Stimulated activated naive B cell treated with anti-CD40 and anti-IgM and Interleukin-4, amounts not matched to agents 10 μg/mL and 1 μg/mL and 100 μg/mL, for 72 hours (primary cell): Measurements from ENCODE around the gene ANKDD1A.

ENCODE experiments used
- ATAC-seq, 2 donors: fragments of 150-1000 bp; cut with Tn5 transposase; replicated peaks; 2 replicates each; pipeline ENCODE4 v1.10.0; 2021; ENCODE audit warnings: moderate library complexity in 1 of 2
- DNase-seq: peaks from one replicate; pipeline ENCODE4 v3.0.0; 2021
- H3K27ac Mint-ChIP-seq: one replicate; pipeline ENCODE4 v1.8.0; 2022; ENCODE audit warnings: mild to moderate bottlenecking, mixed read lengths
- H3K27me3 Mint-ChIP-seq, 2 donors: one replicate each; pipeline ENCODE4 v1.8.0; 2022; ENCODE audit warnings: mixed read lengths in 2 of 2
- H3K36me3 Mint-ChIP-seq, 2 donors: one replicate each; pipeline ENCODE4 v1.8.0; 2022; ENCODE audit warnings: mixed read lengths in 2 of 2, mild to moderate bottlenecking in 1 of 2
- H3K4me1 Mint-ChIP-seq, 2 donors: one replicate each; pipeline ENCODE4 v1.8.0; 2022; ENCODE audit warnings: mixed read lengths in 2 of 2, mild to moderate bottlenecking in 1 of 2
- H3K4me3 Mint-ChIP-seq, 2 donors: one replicate each; pipeline ENCODE4 v1.8.0; 2022; ENCODE audit warnings: mild to moderate bottlenecking in 2 of 2, mixed read lengths in 2 of 2, moderate library complexity in 1 of 2
- H3K9me3 Mint-ChIP-seq, 2 donors: one replicate each; pipeline ENCODE4 v1.8.0; 2022; ENCODE audit warnings: mixed read lengths in 2 of 2, mild to moderate bottlenecking in 1 of 2

Gene ANKDD1A

GRCh38 chr15:64903326-64903950 is 8.3 kb upstream of the ANKDD1A start:
- peaks cover 10 to 11% of the 10 kb centered on the region in 2 donors for H3K36me3 Mint-ChIP-seq
- H3K4me3 Mint-ChIP-seq: no peak overlapping the region
- no peak for ATAC-seq
- no peak for DNase-seq
- H3K4me1 Mint-ChIP-seq: peaks cover 27 to 32% of the 10 kb centered on the region in 2 donors
- H3K9me3 Mint-ChIP-seq: peaks cover 0 to 4% of the 10 kb centered on the region in 2 donors
- peak overlapping the region; percentile 39 for H3K27ac Mint-ChIP-seq
- H3K27me3 Mint-ChIP-seq: no peaks in the 10 kb centered on the region

DNA sequence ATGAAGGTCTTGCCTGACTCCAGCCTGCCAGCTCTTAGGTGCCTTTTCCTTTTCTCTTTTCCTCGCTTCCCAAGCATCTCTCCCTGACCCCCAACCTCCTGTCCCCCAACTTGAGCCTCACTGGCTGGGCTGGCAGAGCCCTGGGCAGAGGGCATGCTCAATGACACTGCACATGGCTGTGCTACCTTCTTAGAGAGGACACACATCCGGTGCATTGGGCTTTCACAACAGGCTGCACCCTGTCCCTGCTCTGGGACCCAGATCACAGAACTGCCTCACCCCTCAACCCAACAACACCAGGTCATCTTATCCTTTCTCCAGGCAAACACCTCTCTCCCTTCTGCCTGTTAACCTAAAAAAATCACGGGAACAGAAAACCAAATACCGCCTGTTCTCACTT is 7.5 kb upstream of the ANKDD1A start:
- DNase-seq (no peak), ATAC-seq (no peak)
- H3K27ac Mint-ChIP-seq: no peak overlapping the region
- no peak overlapping the region for H3K4me3 Mint-ChIP-seq
- H3K9me3 Mint-ChIP-seq: peaks cover 0 to 4% of the 10 kb centered on the region in 2 donors
- H3K4me1 Mint-ChIP-seq: peaks cover 27 to 31% of the 10 kb centered on the region in 2 donors
- H3K36me3 Mint-ChIP-seq: peaks cover 10 to 11% of the 10 kb centered on the region in 2 donors
- H3K27me3 Mint-ChIP-seq: peaks cover 0 to 6% of the 10 kb centered on the region in 2 donors

DNA sequence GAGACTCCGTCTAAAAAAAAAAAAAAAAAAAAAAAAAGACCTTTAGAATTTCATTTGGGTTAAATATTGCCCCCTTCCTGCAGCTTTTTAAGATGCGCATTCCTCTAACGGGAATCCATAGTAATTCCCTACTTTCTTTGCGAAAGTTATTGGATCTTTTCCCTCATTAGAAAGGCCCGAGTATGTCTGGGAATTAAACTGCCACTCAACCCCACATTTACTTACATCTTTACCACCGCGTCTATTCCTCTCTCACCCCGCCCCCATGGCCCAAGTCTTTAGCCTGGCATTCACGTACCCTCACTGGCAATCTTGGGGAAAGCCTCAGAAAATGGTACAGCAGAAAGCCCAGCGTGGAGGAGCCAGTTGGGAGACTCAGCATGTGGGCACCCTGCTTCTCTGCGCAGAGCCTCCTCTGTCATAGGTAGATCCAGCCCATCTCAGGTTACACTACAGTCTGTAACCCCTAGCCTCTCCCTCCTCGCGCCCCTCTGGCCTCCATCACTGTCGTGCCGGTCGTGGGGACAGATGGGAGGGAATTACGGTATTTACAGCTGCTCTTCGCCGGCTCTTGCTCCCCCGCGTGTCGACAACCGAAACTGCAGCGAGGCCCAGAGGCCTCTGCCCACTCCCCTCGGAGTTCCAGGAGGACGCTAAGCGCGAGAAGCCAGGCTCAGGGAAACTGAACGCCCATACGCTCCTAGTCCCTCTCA is 6.4 kb upstream of the ANKDD1A start:
- Mint-ChIP-seq H3K27me3 (peaks cover 3 to 10% of the 10 kb centered on the region in 2 donors), H3K4me1 (peaks cover 27 to 31% of the 10 kb centered on the region in 2 donors), H3K27ac (peak overlapping the region; percentile 90), H3K9me3 (peaks cover 0 to 4% of the 10 kb centered on the region in 2 donors), H3K36me3 (peaks cover 7 to 9% of the 10 kb centered on the region in 2 donors), H3K4me3 (peak overlapping the region; percentile 80 to 87)
- DNase-seq (peak; percentile 75), ATAC-seq (peak; percentile 92)

DNA sequence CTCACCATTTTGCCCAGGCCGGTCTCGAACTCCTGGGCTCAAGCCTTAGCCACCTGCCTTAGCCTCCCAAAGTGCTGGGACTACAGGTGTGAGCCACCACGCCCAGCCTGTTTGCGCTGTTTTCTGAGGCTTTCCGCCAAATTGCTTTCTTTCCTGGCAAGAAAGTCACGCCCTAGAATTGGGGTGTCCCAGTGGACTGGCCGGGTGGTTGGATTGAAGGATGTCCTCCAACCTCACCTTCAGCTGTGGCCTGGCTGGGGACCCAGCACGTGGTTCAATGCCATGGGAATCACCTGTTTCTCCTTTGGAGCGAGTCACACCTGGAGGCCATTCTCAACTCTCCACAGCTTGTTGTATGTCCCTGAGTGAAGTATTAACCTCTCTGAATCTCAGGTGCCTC is 5.8 kb upstream of the ANKDD1A start:
- ATAC-seq (no peak), DNase-seq (no peak)
- no peak overlapping the region for H3K27ac Mint-ChIP-seq
- H3K4me1 Mint-ChIP-seq: peaks cover 26 to 33% of the 10 kb centered on the region in 2 donors
- H3K4me3 Mint-ChIP-seq: peak overlapping the region in 1 of 2 donors; percentile 87
- H3K36me3 Mint-ChIP-seq: peaks cover 3 to 7% of the 10 kb centered on the region in 2 donors
- H3K9me3 Mint-ChIP-seq: peaks cover 0 to 2% of the 10 kb centered on the region in 2 donors
- peaks cover 3 to 15% of the 10 kb centered on the region in 2 donors for H3K27me3 Mint-ChIP-seq

DNA sequence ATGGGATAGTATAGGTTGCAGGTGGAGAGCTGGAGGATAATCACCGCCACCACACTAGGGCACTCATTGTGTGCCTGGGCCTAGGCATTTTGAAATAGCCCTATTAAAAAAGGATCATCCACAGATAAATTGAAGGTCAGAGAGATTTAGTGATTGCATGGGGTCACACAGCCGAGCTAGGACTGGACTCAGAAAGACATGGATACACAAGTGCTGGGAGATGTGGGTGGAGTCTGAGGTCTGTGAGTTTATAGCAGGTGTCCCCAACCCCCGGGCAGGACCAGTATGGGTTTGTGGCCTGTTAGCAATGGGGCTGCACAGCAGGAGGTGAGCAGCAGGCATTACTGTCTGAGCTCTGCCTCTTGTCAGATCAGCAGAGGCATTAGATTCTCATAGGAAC is 5.3 kb upstream of the ANKDD1A start:
- H3K4me1 Mint-ChIP-seq: peaks cover 30 to 38% of the 10 kb centered on the region in 2 donors
- H3K36me3 Mint-ChIP-seq: peaks cover 0 to 5% of the 10 kb centered on the region in 2 donors
- peaks cover 7 to 20% of the 10 kb centered on the region in 2 donors for H3K27me3 Mint-ChIP-seq
- ATAC-seq (no peak), DNase-seq (no peak)
- no peaks in the 10 kb centered on the region for H3K9me3 Mint-ChIP-seq
- no peak overlapping the region for H3K27ac Mint-ChIP-seq
- H3K4me3 Mint-ChIP-seq: no peak overlapping the region

- ATAC-seq: no peak
- peaks cover 22 to 39% of the 10 kb centered on the region in 2 donors for H3K4me1 Mint-ChIP-seq
- peaks cover 17 to 22% of the 10 kb centered on the region in 2 donors for H3K27me3 Mint-ChIP-seq
- no peak overlapping the region for H3K27ac Mint-ChIP-seq
- no peaks in the 10 kb centered on the region for H3K9me3 Mint-ChIP-seq
- peaks cover 0 to 5% of the 10 kb centered on the region in 2 donors for H3K36me3 Mint-ChIP-seq
- no peak overlapping the region for H3K4me3 Mint-ChIP-seq
- DNase-seq: no peak
Measured at GRCh38 chr15:64907991-64908390, 3.7 kb upstream of the ANKDD1A start.

GRCh38 chr15:64909546-64909945 is 2.2 kb upstream of the ANKDD1A start:
- Mint-ChIP-seq H3K27me3 (peaks cover 17 to 22% of the 10 kb centered on the region in 2 donors), H3K4me1 (peaks cover 12 to 27% of the 10 kb centered on the region in 2 donors), H3K27ac (no peak overlapping the region), H3K9me3 (no peaks in the 10 kb centered on the region), H3K36me3 (peaks cover 0 to 5% of the 10 kb centered on the region in 2 donors), H3K4me3 (no peak overlapping the region)
- no peak for DNase-seq
- no peak for ATAC-seq

- H3K27me3 Mint-ChIP-seq: peaks cover 17 to 22% of the 10 kb centered on the region in 2 donors
- H3K4me1 Mint-ChIP-seq: peaks cover 7 to 18% of the 10 kb centered on the region in 2 donors
- no peak overlapping the region for H3K27ac Mint-ChIP-seq
- ATAC-seq (no peak), DNase-seq (no peak)
- peaks cover 0 to 3% of the 10 kb centered on the region in 2 donors for H3K36me3 Mint-ChIP-seq
- peak overlapping the region in 1 of 2 donors; percentile 84 for H3K4me3 Mint-ChIP-seq
- H3K9me3 Mint-ChIP-seq: no peaks in the 10 kb centered on the region
Measured at GRCh38 chr15:64912379-64913325, 950 bp downstream of the ANKDD1A start.

DNA sequence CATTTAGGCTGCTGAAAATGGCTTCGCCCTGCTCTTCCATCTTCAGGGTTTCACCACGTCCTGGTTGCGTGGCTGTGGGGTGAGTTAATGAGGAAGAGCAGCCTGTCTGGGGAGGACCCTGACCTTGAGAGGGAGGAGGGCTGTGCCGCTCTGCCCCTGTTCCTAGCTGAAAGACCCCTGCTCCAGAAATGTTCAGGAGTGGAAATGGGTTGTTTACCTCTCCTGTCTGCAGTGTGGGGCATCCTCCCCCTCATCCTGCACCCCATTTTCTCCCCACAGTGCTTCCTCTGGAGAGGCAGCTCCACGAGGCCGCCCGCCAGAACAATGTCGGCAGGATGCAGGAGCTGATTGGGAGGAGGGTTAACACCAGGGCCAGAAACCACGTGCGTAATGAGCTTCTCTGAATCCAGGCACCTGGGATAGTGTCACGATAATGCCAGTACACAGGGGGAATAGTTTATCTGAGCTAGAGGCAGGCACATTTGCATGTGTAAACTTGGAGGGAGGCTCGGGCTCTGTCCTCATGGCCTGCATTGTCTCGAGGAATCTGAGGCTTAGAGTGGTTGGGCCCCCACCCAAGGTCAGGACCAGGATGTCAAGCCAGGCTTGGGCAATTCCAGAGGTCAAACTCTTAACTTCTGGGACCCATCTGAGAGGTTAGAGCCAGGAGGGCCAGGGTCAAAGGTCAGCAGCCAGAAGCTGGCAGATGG is 4.0 kb downstream of the ANKDD1A start:
- ATAC-seq (no peak), DNase-seq (no peak)
- peaks cover 10 to 14% of the 10 kb centered on the region in 2 donors for H3K27me3 Mint-ChIP-seq
- H3K4me1 Mint-ChIP-seq: peaks cover 7 to 18% of the 10 kb centered on the region in 2 donors
- peak overlapping the region; percentile 26 for H3K27ac Mint-ChIP-seq
- peaks cover 0 to 2% of the 10 kb centered on the region in 2 donors for H3K36me3 Mint-ChIP-seq
- no peak overlapping the region for H3K4me3 Mint-ChIP-seq
- H3K9me3 Mint-ChIP-seq: no peaks in the 10 kb centered on the region

GRCh38 chr15:64916365-64916764 is 4.7 kb downstream of the ANKDD1A start:
- DNase-seq (no peak), ATAC-seq (no peak)
- H3K36me3 Mint-ChIP-seq: peaks cover 0 to 2% of the 10 kb centered on the region in 2 donors
- H3K4me3 Mint-ChIP-seq: no peak overlapping the region
- H3K9me3 Mint-ChIP-seq: no peaks in the 10 kb centered on the region
- peaks cover 3 to 11% of the 10 kb centered on the region in 2 donors for H3K4me1 Mint-ChIP-seq
- peaks cover 3 to 11% of the 10 kb centered on the region in 2 donors for H3K27me3 Mint-ChIP-seq
- no peak overlapping the region for H3K27ac Mint-ChIP-seq

- DNase-seq (no peak), ATAC-seq (no peak)
- Mint-ChIP-seq H3K9me3 (no peaks in the 10 kb centered on the region), H3K36me3 (peaks cover 0 to 2% of the 10 kb centered on the region in 2 donors), H3K4me3 (no peak overlapping the region), H3K4me1 (peaks cover 2 to 4% of the 10 kb centered on the region in 2 donors), H3K27me3 (peaks cover 0 to 6% of the 10 kb centered on the region in 2 donors), H3K27ac (no peak overlapping the region)
Measured at GRCh38 chr15:64917211-64917610, 5.5 kb downstream of the ANKDD1A start.

DNA sequence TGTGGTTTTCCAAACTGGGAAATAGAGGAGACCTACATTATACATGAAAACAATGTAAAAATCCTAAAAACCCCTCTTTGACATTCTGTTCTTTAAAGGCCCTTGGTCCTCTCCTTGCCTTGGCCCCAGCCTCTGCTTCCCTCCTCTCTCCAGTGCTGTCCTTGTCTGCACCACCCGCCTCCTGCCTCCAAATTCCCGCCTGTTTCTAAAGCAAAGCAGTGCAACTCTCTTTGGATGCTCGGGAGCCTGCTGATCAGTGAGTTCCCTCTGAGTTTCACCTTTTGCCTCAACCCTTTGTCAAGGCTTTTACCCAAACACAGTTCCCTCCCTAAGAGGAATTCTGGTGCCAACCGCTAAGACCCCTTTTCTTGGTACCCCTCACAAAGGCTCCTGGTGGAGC is 8.0 kb downstream of the ANKDD1A start:
- H3K36me3 Mint-ChIP-seq: peaks cover 0 to 2% of the 10 kb centered on the region in 2 donors
- ATAC-seq: no peak

DNA sequence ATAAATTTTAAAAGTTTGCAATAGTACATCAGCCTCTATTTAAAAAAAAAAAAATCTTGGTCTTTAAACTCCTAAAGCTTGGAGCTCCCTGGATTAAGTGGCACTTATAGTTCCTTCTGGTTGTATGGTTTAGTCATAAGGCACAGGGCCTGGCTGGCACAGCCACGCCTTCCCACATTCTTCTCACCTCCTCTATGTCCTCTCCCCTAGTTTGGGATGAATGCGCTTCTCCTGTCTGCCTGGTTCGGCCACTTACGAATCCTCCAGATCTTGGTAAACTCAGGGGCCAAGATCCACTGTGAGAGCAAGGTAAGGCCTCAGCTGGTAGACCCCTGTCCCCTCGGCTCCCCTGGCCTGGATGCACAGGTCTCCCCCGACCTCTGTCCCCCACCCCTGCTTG is 10.0 kb downstream of the ANKDD1A start:
- H3K27me3 Mint-ChIP-seq: no peaks in the 10 kb centered on the region
- H3K27ac Mint-ChIP-seq: no peak overlapping the region
- H3K4me3 Mint-ChIP-seq: no peak overlapping the region
- H3K9me3 Mint-ChIP-seq: no peaks in the 10 kb centered on the region
- peaks cover 0 to 2% of the 10 kb centered on the region in 2 donors for H3K36me3 Mint-ChIP-seq
- DNase-seq (no peak), ATAC-seq (no peak)
- H3K4me1 Mint-ChIP-seq: peaks cover 3 to 5% of the 10 kb centered on the region in 2 donors

More for the DNA sequence above, 8.0 kb downstream of the ANKDD1A start:
- no peak for DNase-seq
- no peaks in the 10 kb centered on the region for H3K27me3 Mint-ChIP-seq
- H3K27ac Mint-ChIP-seq: no peak overlapping the region
- peaks cover 0 to 2% of the 10 kb centered on the region in 2 donors for H3K4me1 Mint-ChIP-seq
- H3K4me3 Mint-ChIP-seq: no peak overlapping the region
- no peaks in the 10 kb centered on the region for H3K9me3 Mint-ChIP-seq
